ENCODE results near the gene TDRKH. TPM values are rescaled to one million over a fixed set of nuclear protein-coding genes. Genes with fewer than 3 reads are reported as not detected.

TDRKH gene
- total RNA-seq, 1 experiment from 2014 or later: 11.1 TPM

GRCh38 chr1:151802372-151802771, 12.1 kb upstream of the TDRKH start:
- Histone ChIP-seq H3K9ac (ENCODE audit: low read length) (no peak overlapping the region), H3K9me3 (ENCODE audit: control insufficient read depth in 1 of 2, insufficient read depth in 1 of 2, low read depth in 1 of 2, low read length in 2 of 2) (no peaks in the 10 kb centered on the region), H3K27ac (ENCODE audit: low read depth, low read length) (no peak overlapping the region), H3K79me2 (ENCODE audit: insufficient read depth, low read length) (no peaks in the 10 kb centered on the region), H2AFZ (ENCODE audit: low read depth, low read length, poor library complexity, severe bottlenecking) (no peak overlapping the region), H4K20me1 (ENCODE audit: insufficient read depth) (no peaks in the 10 kb centered on the region), H3K4me3 (replicated peaks in 1 of 2; ENCODE audit: low read depth in 1 of 2, low read length in 2 of 2) (no peak overlapping the region), H3K4me1 (ENCODE audit: control insufficient read depth in 1 of 2, insufficient read depth in 2 of 2, low read length in 2 of 2) (no peaks in the 10 kb centered on the region), H3K9me2 (ENCODE audit: insufficient read depth) (no peaks in the 10 kb centered on the region), H3K36me3 (ENCODE audit: control insufficient read depth in 1 of 2, insufficient read depth in 2 of 2, low read length in 2 of 2) (no peaks in the 10 kb centered on the region), H3K27me3 (ENCODE audit: insufficient read depth, low read length) (peaks cover 46% of the 10 kb centered on the region), H3K4me2 (ENCODE audit: low read length) (no peak overlapping the region)
- ChIA-PET POLR2A (interaction anchor here (0.6 kb wide), 1 partner anchor 387 kb away, joined by 5 read pairs; no protein-coding TSS in a partner anchor), RAD21 (ENCODE audit: low non-redundant PET in 1 of 2, low total read pairs in 2 of 2, uncharacterized antibody in 2 of 2, unreplicated experiment in 2 of 2) (no interaction called here), CTCF (no interaction called here)
- intact Hi-C loops (cut with micrococcal nuclease): no loop called here
- no peak for TF ChIP-seq POLR2A (IDR thresholded peaks at IDR 0.05; ENCODE audit: borderline replicate concordance, extremely low read depth, insufficient read depth, insufficient read length)
- no peak for ATAC-seq
- no TSS peak for BruUV-seq (replicated peaks)
- DNase-seq (ENCODE audit: low read depth, low spot score): no peak

- Histone ChIP-seq H3K9ac (ENCODE audit: low read length) (no peak overlapping the region), H2AFZ (ENCODE audit: low read depth, low read length, poor library complexity, severe bottlenecking) (no peak overlapping the region), H4K20me1 (ENCODE audit: insufficient read depth) (no peaks in the 10 kb centered on the region), H3K4me3 (replicated peaks in 1 of 2; ENCODE audit: low read depth in 1 of 2, low read length in 2 of 2) (no peak overlapping the region), H3K9me2 (ENCODE audit: insufficient read depth) (no peaks in the 10 kb centered on the region), H3K4me1 (ENCODE audit: control insufficient read depth in 1 of 2, insufficient read depth in 2 of 2, low read length in 2 of 2) (no peaks in the 10 kb centered on the region), H3K27me3 (ENCODE audit: insufficient read depth, low read length) (peaks cover 46% of the 10 kb centered on the region), H3K27ac (ENCODE audit: low read depth, low read length) (no peak overlapping the region), H3K4me2 (ENCODE audit: low read length) (no peak overlapping the region), H3K36me3 (ENCODE audit: control insufficient read depth in 1 of 2, insufficient read depth in 2 of 2, low read length in 2 of 2) (no peaks in the 10 kb centered on the region), H3K9me3 (ENCODE audit: control insufficient read depth in 1 of 2, insufficient read depth in 1 of 2, low read depth in 1 of 2, low read length in 2 of 2) (no peaks in the 10 kb centered on the region), H3K79me2 (ENCODE audit: insufficient read depth, low read length) (no peaks in the 10 kb centered on the region)
- BruUV-seq (replicated peaks): no TSS peak
- ChIA-PET CTCF (no interaction called here), RAD21 (ENCODE audit: low non-redundant PET in 1 of 2, low total read pairs in 2 of 2, uncharacterized antibody in 2 of 2, unreplicated experiment in 2 of 2) (no interaction called here), POLR2A (no interaction called here)
- TF ChIP-seq CBX3 (IDR thresholded peaks at IDR 0.05; ENCODE audit: low read depth): no peak
- no peak for TF ChIP-seq EZH2 (IDR thresholded peaks at IDR 0.05)
- TF ChIP-seq YY1 (IDR thresholded peaks at IDR 0.05; ENCODE audit: extremely low read depth, insufficient replicate concordance, low read depth, low read length): no peak
- TF ChIP-seq POLR2A (IDR thresholded peaks at IDR 0.05; ENCODE audit: borderline replicate concordance, extremely low read depth, insufficient read depth, insufficient read length): no peak
- no peak for TF ChIP-seq EGR1 (IDR thresholded peaks at IDR 0.05; ENCODE audit: low read depth)
- no peak for TF ChIP-seq FOSL1 (IDR thresholded peaks at IDR 0.05; ENCODE audit: low read depth)
- no peak for TF ChIP-seq TCF7L2 (IDR thresholded peaks at IDR 0.05; ENCODE audit: borderline replicate concordance, extremely low read depth, insufficient read depth, insufficient read length)
- no peak for TF ChIP-seq ELF1 (IDR thresholded peaks at IDR 0.05; ENCODE audit: borderline replicate concordance, low read depth)
- TF ChIP-seq CEBPB (IDR thresholded peaks at IDR 0.05; ENCODE audit: low read depth): no peak
- TF ChIP-seq ATF3 (IDR thresholded peaks at IDR 0.05): no peak
- TF ChIP-seq POLR2AphosphoS5 (IDR thresholded peaks at IDR 0.05; ENCODE audit: low read depth, low read length): no peak
- no peak for TF ChIP-seq ZFX (IDR thresholded peaks at IDR 0.05)
- TF ChIP-seq REST (IDR thresholded peaks at IDR 0.05; ENCODE audit: low read depth): no peak
- no peak for TF ChIP-seq JUND (IDR thresholded peaks at IDR 0.05)
- no peak for TF ChIP-seq CTCF (IDR thresholded peaks at IDR 0.05 in 2 of 3, conservative IDR thresholded peaks at IDR 0.05 in 1 of 3; ENCODE audit: borderline replicate concordance in 1 of 3, insufficient read depth in 1 of 3, low read depth in 2 of 3, low read length in 2 of 3)
- intact Hi-C loops (cut with micrococcal nuclease): no loop called here
- no peak for DNase-seq (ENCODE audit: low read depth, low spot score)
- no peak for ATAC-seq
Measured at GRCh38 chr1:151801846-151802245, 11.5 kb upstream of the TDRKH start.

All from HCT116 (cell line).